ENCODE results near the gene HSPG2.
"Not testable (repeated sequence)": the region's sequence is repeated elsewhere in the genome, so short reads cannot be mapped to it uniquely, and the experiment has no call there.

HSPG2 gene

DNA sequence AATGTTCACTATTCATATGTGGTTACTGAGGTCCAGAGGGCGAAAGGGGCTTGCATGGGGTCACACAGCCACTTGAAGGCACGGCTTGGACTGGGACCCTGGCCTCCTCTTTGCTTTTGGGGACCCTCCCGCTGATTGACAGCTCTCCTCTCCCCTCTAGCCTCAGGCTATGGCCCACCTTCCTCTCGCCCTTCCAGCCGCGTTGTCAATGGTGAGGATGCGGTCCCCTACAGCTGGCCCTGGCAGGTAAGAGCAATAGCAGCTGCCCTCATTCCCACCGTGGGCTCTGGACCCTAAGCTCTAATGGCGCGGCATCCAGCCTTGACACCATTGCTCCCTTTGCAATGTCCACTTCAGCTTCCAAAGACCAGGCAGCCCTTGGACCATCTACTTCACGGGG lies 41.1 kb upstream of the HSPG2 start:
- not testable (repeated sequence) for H3F3A ChIP-seq (ENCODE audit: insufficient read depth); H3K27me3 ChIP-seq (ENCODE audit: low read length); H2AFZ ChIP-seq (ENCODE audit: low read depth, low read length, severe bottlenecking); H3K36me3 ChIP-seq (ENCODE audit: low read length); H3K4me3 ChIP-seq (ENCODE audit: insufficient read depth, low read length, poor library complexity, severe bottlenecking); H4K20me1 ChIP-seq (ENCODE audit: low read depth, low read length); H3K9me3 ChIP-seq (ENCODE audit: insufficient read depth, low read length); H3K27ac ChIP-seq (ENCODE audit: low read depth, low read length); H3K79me2 ChIP-seq (ENCODE audit: insufficient read depth, low read length); H3K9me2 ChIP-seq (replicated peaks; ENCODE audit: insufficient read depth, low read length); H3K9ac ChIP-seq (ENCODE audit: low read length); H3K4me2 ChIP-seq (ENCODE audit: low read depth, low read length, poor library complexity, severe bottlenecking)

DNA sequence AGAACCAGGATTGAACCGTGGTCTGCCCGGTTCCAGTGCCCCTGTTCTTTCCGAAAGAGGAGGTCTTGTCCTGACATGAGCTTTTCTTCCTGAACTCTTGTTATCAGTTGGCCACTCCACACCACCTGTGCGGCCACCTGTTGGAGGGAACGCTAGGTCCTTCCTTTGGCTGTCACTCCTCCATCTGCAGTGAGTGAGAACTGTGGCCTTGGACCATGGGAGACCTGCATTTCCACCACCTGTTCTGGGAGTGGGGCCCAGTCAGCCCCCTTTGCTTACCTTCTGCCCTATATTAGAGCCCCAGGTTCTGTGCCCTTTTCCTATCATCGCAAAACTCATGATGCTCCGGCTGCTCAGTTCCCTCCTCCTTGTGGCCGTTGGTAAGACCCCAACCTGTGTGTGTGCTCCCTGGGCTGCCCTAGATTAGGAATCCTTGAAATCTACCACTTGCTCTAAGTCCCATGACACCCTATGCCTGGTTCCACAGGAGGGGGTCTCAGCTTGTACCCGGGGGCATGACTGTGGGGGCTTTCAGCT lies 39.7 kb upstream of the HSPG2 start, which contains the start of gene CELA3B:
CELA3B (plus strand) TSS at position 320 of the 537 bp plus-strand sequence; CDS start at position 338, 18 bp downstream.
- H4K20me1 ChIP-seq (ENCODE audit: low read depth, low read length); H3K9ac ChIP-seq (ENCODE audit: low read length); H3K9me2 ChIP-seq (replicated peaks; ENCODE audit: insufficient read depth, low read length); H3K9me3 ChIP-seq (ENCODE audit: insufficient read depth, low read length); H2AFZ ChIP-seq (ENCODE audit: low read depth, low read length, severe bottlenecking); H3F3A ChIP-seq (ENCODE audit: insufficient read depth); H3K79me2 ChIP-seq (ENCODE audit: insufficient read depth, low read length); H3K27me3 ChIP-seq (ENCODE audit: low read length); H3K4me2 ChIP-seq (ENCODE audit: low read depth, low read length, poor library complexity, severe bottlenecking); H3K36me3 ChIP-seq (ENCODE audit: low read length); H3K27ac ChIP-seq (ENCODE audit: low read depth, low read length); H3K4me3 ChIP-seq (ENCODE audit: insufficient read depth, low read length, poor library complexity, severe bottlenecking): not testable (repeated sequence)

DNA sequence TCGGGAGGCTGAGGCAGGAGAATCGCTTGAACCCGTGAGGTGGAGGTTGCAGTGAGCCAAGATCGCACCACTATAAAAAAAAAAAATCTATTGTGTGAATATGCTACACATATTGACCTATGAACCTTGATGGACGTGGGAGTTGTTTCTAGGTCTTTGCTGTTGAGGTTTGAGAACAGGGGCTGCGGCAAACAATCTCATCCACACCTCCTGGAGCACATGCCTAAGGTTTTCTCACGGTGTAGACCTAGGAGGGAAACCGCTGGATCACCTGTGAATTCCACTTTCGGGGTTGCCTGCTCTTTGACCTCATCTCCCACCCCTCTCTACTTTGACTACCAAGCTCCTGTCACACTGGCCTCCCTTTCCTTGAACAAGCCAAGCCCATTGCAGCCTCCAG lies 38.2 kb upstream of the HSPG2 start:
- not testable (repeated sequence) for H3K4me2 ChIP-seq (ENCODE audit: low read depth, low read length, poor library complexity, severe bottlenecking); H3F3A ChIP-seq (ENCODE audit: insufficient read depth); H3K4me3 ChIP-seq (ENCODE audit: insufficient read depth, low read length, poor library complexity, severe bottlenecking); H3K27ac ChIP-seq (ENCODE audit: low read depth, low read length); H3K27me3 ChIP-seq (ENCODE audit: low read length); H3K9me2 ChIP-seq (replicated peaks; ENCODE audit: insufficient read depth, low read length); H4K20me1 ChIP-seq (ENCODE audit: low read depth, low read length); H3K9me3 ChIP-seq (ENCODE audit: insufficient read depth, low read length); H3K79me2 ChIP-seq (ENCODE audit: insufficient read depth, low read length); H3K9ac ChIP-seq (ENCODE audit: low read length); H3K36me3 ChIP-seq (ENCODE audit: low read length); H2AFZ ChIP-seq (ENCODE audit: low read depth, low read length, severe bottlenecking)

- not testable (repeated sequence) for H3K9me3 ChIP-seq (ENCODE audit: insufficient read depth, low read length); H3K9me2 ChIP-seq (replicated peaks; ENCODE audit: insufficient read depth, low read length); H3K79me2 ChIP-seq (ENCODE audit: insufficient read depth, low read length); H3K27me3 ChIP-seq (ENCODE audit: low read length); H3F3A ChIP-seq (ENCODE audit: insufficient read depth); H4K20me1 ChIP-seq (ENCODE audit: low read depth, low read length); H3K36me3 ChIP-seq (ENCODE audit: low read length); H3K4me3 ChIP-seq (ENCODE audit: insufficient read depth, low read length, poor library complexity, severe bottlenecking); H3K9ac ChIP-seq (ENCODE audit: low read length); H3K4me2 ChIP-seq (ENCODE audit: low read depth, low read length, poor library complexity, severe bottlenecking); H3K27ac ChIP-seq (ENCODE audit: low read depth, low read length); H2AFZ ChIP-seq (ENCODE audit: low read depth, low read length, severe bottlenecking)
These were observed 37.6 kb upstream of the HSPG2 start for GRCh38 chr1:21974699-21975098.

- not testable (repeated sequence) for H3K27ac ChIP-seq (ENCODE audit: low read depth, low read length); H3K9me3 ChIP-seq (ENCODE audit: insufficient read depth, low read length); H4K20me1 ChIP-seq (ENCODE audit: low read depth, low read length); H3K9ac ChIP-seq (ENCODE audit: low read length); H3K36me3 ChIP-seq (ENCODE audit: low read length); H3K4me2 ChIP-seq (ENCODE audit: low read depth, low read length, poor library complexity, severe bottlenecking); H3F3A ChIP-seq (ENCODE audit: insufficient read depth); H3K27me3 ChIP-seq (ENCODE audit: low read length); H3K79me2 ChIP-seq (ENCODE audit: insufficient read depth, low read length); H3K4me3 ChIP-seq (ENCODE audit: insufficient read depth, low read length, poor library complexity, severe bottlenecking); H2AFZ ChIP-seq (ENCODE audit: low read depth, low read length, severe bottlenecking); H3K9me2 ChIP-seq (replicated peaks; ENCODE audit: insufficient read depth, low read length)
These were observed 36.8 kb upstream of the HSPG2 start for GRCh38 chr1:21973948-21974347.

DNA sequence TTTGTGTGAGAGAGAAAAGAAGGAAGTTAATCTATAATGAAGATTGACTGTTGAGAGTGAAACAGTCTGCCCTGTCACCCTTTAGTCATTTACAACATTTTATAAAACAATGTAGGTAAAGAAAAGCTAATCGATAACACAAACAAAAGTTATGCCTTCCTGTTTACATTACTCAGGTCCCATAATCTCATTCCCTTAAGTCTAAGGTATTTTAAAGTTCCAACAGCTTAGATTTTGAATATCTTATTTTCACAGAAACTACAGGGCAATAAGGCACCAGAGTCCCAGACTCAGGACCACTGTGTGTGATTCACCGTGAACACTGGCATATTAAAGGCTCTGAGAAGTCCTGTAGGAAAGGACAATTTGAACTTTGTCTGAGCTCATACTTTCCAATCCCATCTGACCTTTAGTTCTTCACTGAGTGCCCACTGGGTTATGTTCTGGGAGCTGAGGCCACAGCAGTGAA lies 35.9 kb upstream of the HSPG2 start:
- H3K27me3 ChIP-seq (ENCODE audit: low read length); H3K9ac ChIP-seq (ENCODE audit: low read length); H3K79me2 ChIP-seq (ENCODE audit: insufficient read depth, low read length); H3K4me3 ChIP-seq (ENCODE audit: insufficient read depth, low read length, poor library complexity, severe bottlenecking); H4K20me1 ChIP-seq (ENCODE audit: low read depth, low read length); H3K36me3 ChIP-seq (ENCODE audit: low read length); H3K4me2 ChIP-seq (ENCODE audit: low read depth, low read length, poor library complexity, severe bottlenecking); H3K27ac ChIP-seq (ENCODE audit: low read depth, low read length); H3K9me2 ChIP-seq (replicated peaks; ENCODE audit: insufficient read depth, low read length); H3F3A ChIP-seq (ENCODE audit: insufficient read depth); H2AFZ ChIP-seq (ENCODE audit: low read depth, low read length, severe bottlenecking); H3K9me3 ChIP-seq (ENCODE audit: insufficient read depth, low read length): not testable (repeated sequence)

GRCh38 chr1:21970523-21970922 lies 33.4 kb upstream of the HSPG2 start:
- H3K79me2 ChIP-seq (ENCODE audit: insufficient read depth, low read length); H3K27me3 ChIP-seq (ENCODE audit: low read length); H3K27ac ChIP-seq (ENCODE audit: low read depth, low read length); H3K36me3 ChIP-seq (ENCODE audit: low read length); H3K9me2 ChIP-seq (replicated peaks; ENCODE audit: insufficient read depth, low read length); H3F3A ChIP-seq (ENCODE audit: insufficient read depth); H3K9ac ChIP-seq (ENCODE audit: low read length); H3K9me3 ChIP-seq (ENCODE audit: insufficient read depth, low read length); H4K20me1 ChIP-seq (ENCODE audit: low read depth, low read length); H3K4me2 ChIP-seq (ENCODE audit: low read depth, low read length, poor library complexity, severe bottlenecking); H3K4me3 ChIP-seq (ENCODE audit: insufficient read depth, low read length, poor library complexity, severe bottlenecking); H2AFZ ChIP-seq (ENCODE audit: low read depth, low read length, severe bottlenecking): not testable (repeated sequence)

DNA sequence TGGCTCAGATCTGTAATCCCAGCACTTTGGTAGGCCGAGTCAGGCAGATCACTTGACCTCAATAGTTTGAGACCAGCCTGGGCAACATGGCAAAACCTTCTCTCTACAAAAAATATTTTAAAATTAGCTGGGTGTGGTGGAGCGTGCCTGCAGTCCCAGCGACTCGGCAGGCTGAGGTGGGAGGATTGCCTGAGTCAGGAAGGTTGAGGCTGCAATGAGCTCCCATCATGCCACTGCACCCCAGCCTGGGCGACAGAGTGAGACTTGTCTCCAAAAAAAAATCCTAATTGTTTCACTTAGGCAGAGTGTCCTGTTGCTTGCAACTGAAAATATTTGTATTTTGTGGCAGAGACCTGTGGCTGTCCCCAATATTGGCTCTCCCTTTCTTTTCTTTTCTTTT lies 32.0 kb upstream of the HSPG2 start:
- not testable (repeated sequence) for H2AFZ ChIP-seq (ENCODE audit: low read depth, low read length, severe bottlenecking); H3K27ac ChIP-seq (ENCODE audit: low read depth, low read length); H3K9ac ChIP-seq (ENCODE audit: low read length); H3K27me3 ChIP-seq (ENCODE audit: low read length); H3K79me2 ChIP-seq (ENCODE audit: insufficient read depth, low read length); H3K9me2 ChIP-seq (replicated peaks; ENCODE audit: insufficient read depth, low read length); H3K36me3 ChIP-seq (ENCODE audit: low read length); H3K4me3 ChIP-seq (ENCODE audit: insufficient read depth, low read length, poor library complexity, severe bottlenecking); H3K9me3 ChIP-seq (ENCODE audit: insufficient read depth, low read length); H4K20me1 ChIP-seq (ENCODE audit: low read depth, low read length); H3K4me2 ChIP-seq (ENCODE audit: low read depth, low read length, poor library complexity, severe bottlenecking); H3F3A ChIP-seq (ENCODE audit: insufficient read depth)

Data from SU-DHL-6 (cell line).